AG08395 (cell line): Measurements from ENCODE around the gene PDLIM4.

Experiments
- DNase-seq: peaks from one replicate; pipeline ENCODE4 v3.0.0; 2012; ENCODE audit warnings: mixed read lengths, low spot score

The PDLIM4 gene, protein sequence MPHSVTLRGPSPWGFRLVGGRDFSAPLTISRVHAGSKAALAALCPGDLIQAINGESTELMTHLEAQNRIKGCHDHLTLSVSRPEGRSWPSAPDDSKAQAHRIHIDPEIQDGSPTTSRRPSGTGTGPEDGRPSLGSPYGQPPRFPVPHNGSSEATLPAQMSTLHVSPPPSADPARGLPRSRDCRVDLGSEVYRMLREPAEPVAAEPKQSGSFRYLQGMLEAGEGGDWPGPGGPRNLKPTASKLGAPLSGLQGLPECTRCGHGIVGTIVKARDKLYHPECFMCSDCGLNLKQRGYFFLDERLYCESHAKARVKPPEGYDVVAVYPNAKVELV

DNA sequence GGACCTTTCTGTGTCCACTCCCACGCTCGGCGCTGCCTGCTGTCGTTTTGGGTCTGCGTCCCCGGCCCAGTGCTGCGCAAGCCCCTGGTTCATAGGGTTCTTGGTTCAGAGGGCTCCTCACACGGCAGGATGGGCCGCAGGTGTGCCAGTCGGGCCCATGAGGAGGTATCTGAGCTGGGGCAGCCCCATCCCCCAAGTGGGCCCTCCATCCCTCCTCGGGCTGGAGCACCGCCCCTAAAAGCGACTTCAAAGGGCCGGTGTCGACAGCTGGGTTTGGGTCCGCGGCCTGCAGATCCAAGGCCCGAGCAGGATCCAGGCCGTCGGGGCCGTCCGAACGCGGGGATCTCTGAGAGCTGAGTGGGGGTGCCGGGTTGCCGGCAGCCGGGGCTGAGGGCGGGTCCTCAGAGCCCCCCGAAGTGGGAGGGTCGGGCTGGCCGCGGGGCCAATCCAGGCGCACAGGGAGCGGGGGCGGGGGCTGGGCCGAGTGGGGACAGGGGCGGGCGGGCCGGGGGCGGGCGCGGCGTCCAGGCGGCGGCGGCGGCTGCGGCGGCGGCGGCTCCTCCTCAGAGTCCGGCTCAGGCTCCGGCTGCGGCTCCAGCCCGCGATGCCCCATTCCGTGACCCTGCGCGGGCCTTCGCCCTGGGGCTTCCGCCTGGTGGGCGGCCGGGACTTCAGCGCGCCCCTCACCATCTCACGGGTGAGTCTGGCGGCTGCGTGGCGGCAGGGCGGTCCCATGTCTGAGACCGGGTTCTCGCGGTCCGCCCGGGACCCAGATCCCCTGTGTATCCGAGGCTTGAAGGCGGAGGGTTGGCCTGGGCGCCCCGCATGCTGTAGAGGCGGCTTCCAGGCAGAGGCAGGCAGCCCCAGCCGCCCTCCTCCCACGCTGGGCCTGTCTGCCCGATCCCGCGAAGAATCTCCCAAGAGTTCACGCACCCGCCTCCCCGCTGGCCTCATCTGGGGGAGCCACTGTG, at the start of gene PDLIM4:
PDLIM4 (plus strand) TSS at position 566 of the 971 bp plus-strand sequence; CDS start at position 605, 39 bp downstream.
- DNase-seq, result peak; percentile 60

DNA sequence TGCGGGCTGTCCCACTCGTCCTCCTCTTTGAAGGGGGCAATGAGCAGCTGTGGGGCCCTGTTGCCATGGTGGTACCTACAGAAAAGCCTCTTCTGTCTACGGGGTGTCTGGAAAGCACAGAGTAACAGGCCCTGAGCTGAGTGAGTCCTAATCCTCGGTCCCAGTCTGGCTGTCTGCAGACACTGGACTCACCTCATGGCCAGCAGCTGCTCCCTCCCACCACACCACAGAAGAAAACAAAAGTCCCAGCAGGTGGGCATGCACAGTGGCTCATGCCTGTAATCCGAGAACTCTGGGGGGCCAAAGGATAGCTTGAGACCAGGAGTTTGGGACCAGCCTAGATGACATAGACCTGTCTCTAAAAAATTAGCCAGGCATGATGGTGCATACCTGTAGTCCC, 49.7 kb upstream of the PDLIM4 start:
- no peak for DNase-seq

DNA sequence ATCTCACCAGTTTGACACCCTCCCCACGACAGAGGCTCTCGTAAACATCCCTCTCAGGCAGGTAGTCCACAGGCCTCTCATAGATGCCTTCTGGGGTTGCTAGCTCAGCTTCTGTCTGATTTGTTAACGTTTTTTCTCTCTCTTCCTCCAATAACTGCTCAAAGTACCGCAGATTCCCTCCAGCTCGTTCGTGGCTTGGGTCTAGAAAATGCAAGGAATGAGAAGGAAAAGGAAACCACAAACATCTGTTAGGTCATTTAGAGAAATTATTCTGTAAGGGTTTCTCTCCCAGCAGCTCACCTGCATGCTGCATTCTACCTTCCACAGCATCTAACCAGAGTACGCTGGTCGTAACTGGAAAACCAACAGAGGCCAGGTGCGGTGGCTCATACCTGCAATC, 48.4 kb upstream of the PDLIM4 start:
- peak; percentile 41 for DNase-seq

DNA sequence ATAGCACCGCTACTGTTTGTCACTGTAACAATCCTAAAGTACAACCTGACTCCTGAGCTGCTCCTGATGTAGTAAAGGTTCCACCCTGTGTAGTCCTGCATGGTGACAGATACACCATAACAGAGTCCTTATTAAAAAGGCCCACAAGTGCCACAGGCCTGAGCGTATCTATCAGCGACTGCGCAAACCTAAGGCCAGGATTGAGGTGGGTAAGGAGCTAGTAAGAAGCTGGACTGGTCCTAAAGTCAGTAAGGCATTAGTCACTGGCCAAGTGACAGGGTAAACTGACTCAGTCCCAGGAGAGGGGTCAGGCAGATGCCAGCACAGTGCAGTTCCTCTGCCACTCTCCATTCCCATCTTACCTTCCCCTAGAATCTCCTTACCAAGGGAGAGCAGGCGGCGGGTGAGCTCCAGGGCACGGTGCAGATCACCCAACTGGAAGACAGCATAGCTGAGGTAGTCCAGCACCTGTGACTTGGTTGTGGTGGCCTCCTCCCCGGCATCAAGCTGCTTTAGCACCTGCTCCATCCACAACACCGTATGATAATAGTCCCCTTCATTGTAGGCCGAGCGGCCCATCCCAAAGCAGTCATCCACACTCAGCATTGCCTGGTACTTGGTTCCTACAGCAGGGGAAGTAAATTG, 47.5 kb upstream of the PDLIM4 start:
- DNase-seq, result no peak

DNA sequence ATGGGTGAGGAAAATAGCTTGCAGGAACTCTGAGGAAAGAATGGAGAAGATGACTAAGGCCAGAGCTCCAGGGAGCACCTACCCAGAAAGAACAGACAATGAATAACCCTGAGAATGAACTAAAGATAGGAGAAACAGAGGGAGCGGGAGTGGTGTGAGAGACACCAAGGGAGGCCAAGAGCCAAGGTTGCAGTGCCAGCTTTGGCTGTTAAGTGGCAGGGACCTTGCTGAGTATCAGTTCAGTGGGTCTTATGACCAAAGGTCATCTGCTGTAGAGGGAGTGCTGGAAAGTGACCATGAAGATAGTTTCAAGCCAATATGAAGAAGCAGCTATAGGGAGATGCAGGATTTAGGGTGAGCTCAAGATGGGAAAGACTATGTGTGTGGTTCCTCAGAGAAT, 46.6 kb upstream of the PDLIM4 start:
- no peak for DNase-seq

DNA sequence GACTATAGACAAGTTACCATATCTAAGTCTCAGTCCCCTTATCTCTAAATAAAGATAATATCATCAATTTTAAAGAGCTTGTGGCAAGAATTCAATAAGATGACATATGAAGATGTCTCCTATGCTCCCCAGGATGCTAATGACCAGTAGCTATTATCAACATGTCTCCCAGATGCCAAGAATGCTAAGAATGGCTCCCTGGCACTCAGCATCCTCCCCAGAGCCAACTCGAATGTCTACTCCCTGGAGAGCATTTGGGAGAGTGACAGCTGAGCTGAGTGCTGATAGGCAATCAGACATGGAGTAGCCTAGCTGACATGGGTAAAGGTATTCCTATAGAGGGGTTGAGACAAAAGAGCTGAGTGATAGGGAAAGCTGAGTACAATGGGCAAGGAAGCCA, 45.7 kb upstream of the PDLIM4 start:
- peak; percentile 44 for DNase-seq

DNA sequence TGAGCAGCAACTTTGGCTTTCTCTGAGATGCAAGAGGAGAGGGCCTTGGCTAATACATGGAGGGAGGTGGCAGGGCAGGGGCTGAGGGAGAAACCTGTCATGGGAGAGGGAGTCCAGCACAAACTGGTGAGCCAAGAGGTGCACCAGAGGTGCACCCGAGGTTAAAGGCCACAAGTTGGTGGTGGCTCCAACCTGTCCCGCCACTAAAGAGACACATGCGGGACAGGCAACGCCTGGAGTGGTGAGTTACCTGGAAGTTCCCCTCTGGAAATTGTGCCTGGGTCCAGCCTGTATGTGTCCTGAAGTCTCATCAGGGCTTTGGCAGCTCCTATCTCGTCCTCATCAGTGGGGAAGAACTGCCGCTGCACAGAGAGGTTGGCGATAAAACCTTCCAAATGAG, 43.8 kb upstream of the PDLIM4 start:
- DNase-seq, result no peak

DNA sequence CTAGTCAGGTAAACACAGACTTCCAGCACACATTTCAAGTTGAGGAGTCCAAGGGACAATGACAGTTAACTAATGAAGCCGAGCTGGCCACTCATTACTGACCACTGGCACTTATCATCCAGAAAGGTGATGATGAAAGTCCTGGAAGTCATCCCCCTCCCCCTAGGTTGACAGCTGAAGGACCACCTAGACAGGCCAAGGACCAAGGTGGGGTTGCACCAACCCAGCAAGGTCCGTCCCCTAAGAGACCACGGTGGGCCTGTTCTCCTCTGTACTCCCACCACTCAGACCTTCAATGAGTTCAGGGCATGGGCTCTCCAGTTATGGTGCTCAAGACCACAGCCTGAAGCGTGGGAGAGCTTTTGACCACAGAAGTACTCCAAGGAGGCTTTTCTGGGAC, 43.0 kb upstream of the PDLIM4 start:
- DNase-seq, result no peak

DNA sequence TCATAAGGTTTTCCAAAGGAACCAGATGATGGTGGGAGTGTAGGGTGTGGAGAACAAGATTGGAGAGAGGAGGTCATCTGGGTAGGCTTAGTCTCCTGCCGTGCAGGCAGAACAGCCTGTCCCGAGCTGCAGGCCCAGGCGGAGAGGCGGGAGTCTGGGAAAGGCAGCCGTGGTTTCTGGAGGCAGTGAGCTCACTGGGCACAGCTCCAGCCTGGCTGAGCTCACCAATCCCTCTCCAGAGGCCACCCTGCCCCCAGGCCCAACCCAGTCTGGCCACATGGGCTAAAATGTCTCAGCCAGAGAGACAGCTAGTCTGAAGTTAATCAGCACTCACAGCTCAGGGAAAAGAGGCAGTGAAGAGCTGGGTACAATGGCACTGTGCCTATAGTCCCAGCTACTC, 42.2 kb upstream of the PDLIM4 start:
- DNase-seq, result peak; percentile 98

DNA sequence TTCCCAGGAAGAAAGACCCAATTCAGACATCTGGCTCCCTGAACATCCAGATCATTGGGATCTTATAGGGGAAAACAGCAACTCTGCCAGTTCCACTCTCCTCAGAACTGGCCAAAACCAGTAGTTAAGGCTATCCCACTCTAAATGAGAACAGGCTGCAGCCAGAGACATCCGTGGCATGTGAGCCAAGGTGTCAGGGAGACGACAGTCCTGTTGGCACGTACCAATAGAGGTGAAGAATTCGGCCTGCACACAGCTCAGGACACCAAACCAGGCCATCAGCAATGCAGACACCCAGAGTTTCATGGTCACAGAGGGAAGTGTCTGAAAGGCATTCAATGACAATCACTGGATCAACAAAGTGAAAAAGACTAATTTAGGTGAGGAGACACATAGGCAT, 39.2 kb upstream of the PDLIM4 start:
- DNase-seq, result no peak

DNA sequence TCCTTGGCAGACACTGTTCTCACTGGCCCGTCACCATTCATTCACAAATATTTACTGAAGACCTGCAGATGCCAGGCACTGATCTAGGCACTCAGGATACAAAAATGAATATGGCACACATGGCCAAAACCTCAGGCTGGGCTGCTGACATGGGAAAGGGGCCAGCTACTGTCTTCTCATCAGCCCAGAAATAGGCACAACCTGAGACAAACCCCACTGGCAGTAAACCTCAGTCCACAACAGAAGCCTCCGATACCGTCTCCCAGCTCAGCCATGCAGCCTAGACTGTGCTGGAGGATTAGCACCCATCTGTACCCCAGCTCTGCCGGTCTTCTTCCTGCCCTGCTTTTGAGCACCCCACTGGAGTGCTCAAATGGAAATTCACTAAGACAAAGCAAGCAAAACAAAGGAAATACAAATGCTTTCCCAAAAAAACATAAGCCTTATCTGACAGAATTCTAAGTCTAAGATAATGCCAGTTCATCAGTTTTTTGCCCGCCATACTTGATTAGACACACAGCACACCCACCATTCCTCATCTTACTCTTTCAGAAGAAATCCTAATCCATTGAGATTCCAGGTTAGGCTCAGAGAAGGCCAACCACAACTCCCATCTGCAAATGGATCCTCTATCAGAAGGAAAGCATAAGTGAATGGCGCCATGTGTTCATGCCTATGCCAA, 38.1 kb upstream of the PDLIM4 start:
- DNase-seq, result no peak

DNA sequence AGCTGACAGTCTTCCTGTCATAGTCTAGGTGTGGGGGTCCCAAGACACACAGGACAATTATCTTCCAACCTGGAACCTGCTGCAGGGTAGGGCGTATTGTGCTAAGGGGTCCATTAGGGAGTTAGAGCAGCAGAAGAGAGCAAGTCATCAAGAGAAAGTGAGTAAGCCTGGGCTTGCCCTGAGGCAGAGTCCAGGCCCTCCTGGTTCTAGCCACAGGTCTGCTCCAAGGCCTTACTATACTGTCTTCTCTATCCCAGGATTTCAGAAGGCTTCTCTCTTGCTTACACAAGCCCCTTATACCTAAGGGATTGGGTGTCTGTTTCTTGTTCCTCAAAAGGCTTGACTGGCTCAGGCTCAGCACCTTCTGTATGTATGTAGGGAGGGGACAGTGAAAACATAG, 37.5 kb upstream of the PDLIM4 start:
- DNase-seq, result no peak

DNA sequence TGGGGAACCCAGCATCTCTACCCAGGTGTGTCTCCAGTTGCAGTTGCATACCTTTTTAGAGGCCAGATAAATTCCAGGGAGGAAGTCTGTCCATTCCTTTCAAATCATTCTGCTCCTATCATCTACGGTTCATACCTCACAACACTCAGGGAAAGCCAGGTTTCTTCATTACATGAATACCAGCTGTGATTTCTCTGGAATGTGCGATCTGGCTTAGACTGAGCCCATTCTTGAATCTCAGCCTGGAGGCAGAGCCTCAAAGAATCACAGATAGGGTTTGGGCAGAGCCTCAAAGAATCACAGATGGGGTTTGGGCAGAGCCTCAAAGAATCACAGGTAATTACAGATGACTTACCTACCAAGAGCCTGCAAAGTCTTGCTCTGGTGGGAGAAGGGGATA, 37.0 kb upstream of the PDLIM4 start:
- DNase-seq, result peak; percentile 12

DNA sequence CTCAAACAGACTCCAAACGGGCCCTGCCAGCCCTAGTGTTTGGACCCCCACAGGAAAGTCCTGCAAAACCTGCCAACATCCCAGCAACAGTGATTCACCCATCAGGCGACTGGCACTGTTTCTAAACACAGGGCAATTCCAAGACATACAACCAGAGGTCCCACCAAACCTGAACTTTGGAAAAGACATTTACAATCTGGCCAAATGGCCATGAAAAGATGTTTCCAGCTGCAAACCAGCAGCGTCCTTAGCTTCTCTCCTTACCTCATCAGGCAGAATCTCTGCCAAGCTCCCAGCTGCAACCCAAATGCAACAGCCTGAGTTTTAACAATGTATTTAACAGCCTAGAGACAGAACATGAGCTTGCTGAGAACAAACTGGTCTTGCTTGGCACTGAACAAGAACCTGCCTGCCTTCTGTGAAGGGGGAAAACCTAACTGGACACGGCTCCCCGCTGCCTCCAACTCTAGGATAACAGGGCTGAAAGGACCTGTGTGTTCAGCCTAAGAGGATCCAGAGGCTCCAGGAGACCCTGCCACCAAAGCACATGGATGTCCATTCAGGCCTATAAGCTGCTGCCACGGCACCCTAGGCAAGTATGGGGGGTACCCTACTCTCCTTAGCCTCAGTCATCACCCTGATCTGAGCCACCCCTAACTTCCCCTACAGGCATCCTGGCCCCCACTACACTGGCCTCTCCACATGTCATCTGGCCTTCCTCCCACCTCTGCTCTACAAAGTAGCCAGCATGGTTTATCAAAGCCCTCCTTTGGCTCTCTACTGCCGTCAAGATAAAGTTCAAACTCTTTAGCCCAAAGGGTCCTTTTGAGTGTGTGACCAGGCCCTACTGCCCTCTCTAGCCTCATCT, 35.5 kb upstream of the PDLIM4 start:
- peak; percentile 74 for DNase-seq

DNA sequence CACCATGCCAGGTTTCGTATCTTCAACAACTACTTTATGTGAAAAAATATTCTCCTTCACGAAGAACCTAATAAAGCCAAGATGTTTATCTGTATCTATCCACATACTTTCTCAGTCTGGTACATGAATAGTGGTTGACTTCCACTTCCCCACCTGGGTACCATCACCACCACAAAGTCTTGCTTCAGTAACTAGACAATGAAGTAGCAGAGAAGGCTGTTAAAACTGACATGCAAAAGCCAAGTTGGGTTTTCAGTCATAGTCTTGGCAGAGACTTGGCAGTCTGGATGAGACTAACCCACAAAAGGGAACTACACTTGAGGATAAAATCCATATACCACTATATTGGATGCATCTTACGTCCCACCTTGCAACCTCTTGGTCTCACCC, 34.9 kb upstream of the PDLIM4 start:
- DNase-seq, result no peak

DNA sequence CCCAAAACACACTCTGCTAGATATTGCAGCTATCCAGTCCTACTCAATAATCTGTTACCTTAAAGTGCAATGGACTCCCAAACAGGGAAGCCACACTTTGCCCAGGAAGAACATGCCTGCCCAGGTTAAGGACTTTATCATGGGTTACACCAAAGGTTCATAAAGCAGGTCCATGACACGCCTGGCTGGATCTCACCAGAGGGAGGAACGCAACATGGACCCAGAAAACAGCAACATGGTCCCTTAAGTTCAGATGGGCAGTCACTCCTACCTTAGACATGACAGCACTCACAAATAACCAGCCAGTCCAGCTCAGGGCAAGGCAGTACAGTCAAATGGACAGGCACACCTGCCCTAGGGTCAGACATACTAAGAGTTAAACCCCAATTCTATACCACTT, 33.6 kb upstream of the PDLIM4 start:
- DNase-seq, result no peak

DNA sequence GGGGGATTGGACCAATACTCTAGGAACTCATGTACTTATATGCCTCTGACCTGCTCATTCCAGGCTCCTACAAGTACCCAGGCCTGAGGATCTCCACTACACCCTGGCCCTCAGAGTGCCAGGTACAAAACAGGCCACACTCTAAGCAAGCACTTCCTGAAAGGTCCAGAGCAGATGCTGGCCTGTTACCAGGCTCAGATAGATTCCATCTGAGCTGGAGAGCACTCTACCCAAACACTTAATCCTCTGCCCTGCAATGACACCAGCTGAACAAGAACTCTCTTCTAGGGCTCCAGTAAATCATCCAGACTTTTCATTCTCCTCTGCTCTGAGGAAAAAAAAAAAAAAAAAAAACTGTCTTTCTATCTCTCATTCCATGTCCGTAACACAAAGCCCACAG, 32.8 kb upstream of the PDLIM4 start:
- peak; percentile 50 for DNase-seq

DNA sequence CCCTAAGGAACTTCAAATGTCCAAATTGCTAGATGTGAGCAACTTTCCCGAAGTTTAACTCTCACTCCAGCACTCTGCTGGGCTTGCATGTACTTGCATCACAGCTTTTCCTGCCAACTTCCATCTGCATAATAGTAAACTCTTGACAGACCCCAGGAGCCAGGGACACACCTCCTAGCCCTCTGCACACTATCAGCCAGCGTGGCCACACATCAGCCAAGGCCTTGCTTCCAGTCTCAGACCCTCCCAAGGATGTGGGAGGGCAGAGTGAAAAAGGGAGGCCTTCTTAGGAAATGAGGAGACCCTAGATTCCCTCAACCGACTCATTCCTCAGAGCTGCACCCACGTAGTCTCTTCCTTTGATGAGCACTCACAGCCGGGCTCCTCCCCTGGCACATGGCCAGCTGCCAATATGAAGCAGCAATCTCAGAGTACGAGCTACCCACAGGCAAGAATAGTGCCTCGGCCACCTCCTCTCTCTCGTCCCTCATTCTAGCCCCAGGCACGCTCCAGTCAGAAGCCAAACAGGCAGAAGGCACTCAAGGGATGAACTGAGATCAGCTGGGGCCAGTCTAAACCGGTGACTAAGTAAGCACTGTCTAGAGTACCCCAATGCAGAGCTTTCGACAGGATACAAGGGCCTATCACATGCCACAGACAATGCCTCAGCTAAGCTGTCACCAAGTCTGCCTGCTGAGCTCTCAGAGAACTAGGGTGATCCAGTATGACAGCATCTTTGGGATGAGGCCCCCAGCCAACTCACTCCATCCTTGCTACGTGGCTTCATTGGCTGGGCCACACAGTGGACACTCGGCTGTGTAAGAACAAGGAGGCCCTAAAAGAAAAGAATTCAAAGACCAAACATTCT, 32.1 kb upstream of the PDLIM4 start:
- DNase-seq, result peak; percentile 75

DNA sequence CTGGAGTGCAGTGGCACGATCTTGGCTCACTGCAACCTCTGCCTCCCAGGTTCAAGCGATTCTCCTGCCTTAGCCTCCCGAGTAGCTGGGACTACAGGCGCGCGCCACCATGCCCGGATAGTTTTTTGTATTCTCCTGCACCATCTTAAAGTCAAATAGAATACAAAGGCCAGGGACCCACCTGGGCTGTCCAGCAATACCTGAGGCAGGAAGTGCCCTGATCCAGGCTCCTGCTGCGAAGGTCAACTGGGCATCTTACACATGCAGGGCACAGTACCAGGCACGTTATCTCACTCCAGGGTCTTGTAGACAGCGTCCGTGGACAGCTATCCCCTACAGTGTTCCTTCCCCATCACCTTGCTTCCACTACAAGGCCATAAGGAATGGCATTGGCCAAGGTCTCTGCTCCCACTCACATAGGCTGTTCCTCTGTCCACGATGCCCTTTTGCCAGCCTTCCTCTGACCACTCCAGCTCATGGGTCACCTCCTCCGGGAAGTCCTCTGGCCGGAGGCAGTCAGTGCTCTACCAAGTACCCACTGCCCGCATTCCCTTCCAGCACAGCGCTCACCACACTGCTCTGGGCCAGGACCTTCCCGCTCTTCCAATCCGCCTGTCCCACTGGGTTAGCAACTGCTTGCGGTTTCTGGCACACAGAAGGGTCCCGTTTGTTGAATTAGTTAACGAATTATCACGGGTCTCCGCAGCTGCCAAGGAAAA, 30.8 kb upstream of the PDLIM4 start:
- no peak for DNase-seq

DNA sequence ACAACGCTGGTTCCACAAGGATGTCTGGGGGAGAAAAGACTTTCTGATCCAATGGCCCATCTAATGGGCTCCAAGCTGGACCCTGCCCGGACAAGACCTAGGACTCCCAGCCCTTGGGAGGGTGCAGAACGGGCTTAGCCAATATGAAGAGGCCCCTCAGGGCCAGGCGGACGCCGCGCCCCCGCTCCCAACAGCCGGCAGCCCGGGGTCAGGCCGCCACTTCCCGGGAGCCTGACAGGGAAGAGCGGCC, 30.3 kb upstream of the PDLIM4 start:
- no peak for DNase-seq
